Activated naive CD4-positive, alpha-beta T cell treated with anti-CD3 and anti-CD28 coated beads for 36 hours (primary cell): Measurements from ENCODE around the gene LCE3B. TPM values are rescaled to one million over a fixed set of nuclear protein-coding genes. Genes with fewer than 3 reads are reported as not detected.

Source experiments
- CTCF ChIA-PET: fragments of 350-600 bp; sonication (Branson Sonifier 250); formaldehyde crosslinking; loops from one replicate; lab custom pipeline; 2021; ENCODE audit warnings: antibody characterized with exemption; lab: Charles Lee
- DNase-seq: peaks from one replicate; pipeline ENCODE4 v3.0.0-alpha.2; 2020
- H3K27ac Mint-ChIP-seq: one replicate; pipeline ENCODE4 v1.8.0; 2021; ENCODE audit warnings: mild to moderate bottlenecking, mixed read lengths
- H3K27me3 Mint-ChIP-seq: one replicate; pipeline ENCODE4 v1.8.0; 2021; ENCODE audit warnings: low read depth, mixed read lengths
- H3K36me3 Mint-ChIP-seq: one replicate; pipeline ENCODE4 v1.8.0; 2021; ENCODE audit warnings: low read depth, mixed read lengths
- H3K4me1 Mint-ChIP-seq: one replicate; pipeline ENCODE4 v1.8.0; 2021; ENCODE audit warnings: low read depth, mixed read lengths
- H3K4me3 Mint-ChIP-seq: one replicate; pipeline ENCODE4 v1.8.0; 2021; ENCODE audit warnings: mild to moderate bottlenecking, moderate library complexity, mixed read lengths
- H3K9me3 Mint-ChIP-seq: one replicate; pipeline ENCODE4 v1.8.0; 2021; ENCODE audit warnings: mixed read lengths
- intact Hi-C: fragments of 100-400 bp; cut with micrococcal nuclease; formaldehyde crosslinking; loops from one replicate; pipeline ENCODE4 v1.15.1; 2023
- total RNA-seq, 2 experiments: library from RNA; stranded (reverse); gene quantifications; one replicate each; pipeline ENCODE4 v1.2.3, GENCODE V29; 2021

LCE3B gene
- total RNA-seq, 2 experiments from 2014 or later = not detected

GRCh38 chr1:152663098-152663497 lies 49.5 kb downstream of the LCE3B start, which contains the start of gene LCE2D:
LCE2D (plus strand) TSS chr1:152663380; CDS start chr1:152664106, 726 bp downstream.
- H3K4me3 Mint-ChIP-seq = no peak within 1 kb of the TSS
- intact Hi-C loops = no loop called here
- no peaks in the 10 kb centered on the region for H3K4me1 Mint-ChIP-seq
- no peak within 1 kb of the TSS for H3K27ac Mint-ChIP-seq
- no peaks in the 10 kb centered on the region for H3K9me3 Mint-ChIP-seq
- DNase-seq = no peak
- peaks cover 10% of the 10 kb centered on the region for H3K27me3 Mint-ChIP-seq
- no peaks in the 10 kb centered on the region for H3K36me3 Mint-ChIP-seq
- CTCF ChIA-PET = interaction anchor here (1.0 to 1.1 kb wide), 2 partner anchors 8 to 10 kb away, joined by 3 to 4 read pairs; no protein-coding TSS in a partner anchor

Other genes with a start within 250 kb of the LCE3B start
- not detected for gene CRNN, start 199.5 kb upstream of the LCE3B start, total RNA-seq
- gene LCE5A, start 103.0 kb upstream of the LCE3B start, total RNA-seq = not detected
- gene CRCT1, start 99.3 kb upstream of the LCE3B start, total RNA-seq = not detected
- not detected for gene LCE3E, start 47.0 kb upstream of the LCE3B start, total RNA-seq
- not detected for gene LCE3D, start 33.3 kb upstream of the LCE3B start, total RNA-seq
- not detected for gene LCE3C, start 13.6 kb upstream of the LCE3B start, total RNA-seq
- not detected for gene LCE3A, start 9.3 kb downstream of the LCE3B start, total RNA-seq
- not detected for gene LCE2D, start 49.6 kb downstream of the LCE3B start, total RNA-seq
- gene LCE2C, start 61.5 kb downstream of the LCE3B start, total RNA-seq = not detected
- gene LCE2B, start 72.3 kb downstream of the LCE3B start, total RNA-seq = not detected
- not detected for gene LCE2A, start 84.5 kb downstream of the LCE3B start, total RNA-seq
- gene LCE4A, start 94.3 kb downstream of the LCE3B start, total RNA-seq = not detected
- gene KPRP, start 144.2 kb downstream of the LCE3B start, total RNA-seq = not detected
- gene LCE1F, start 161.3 kb downstream of the LCE3B start, total RNA-seq = not detected
- gene LCE1E, start 172.4 kb downstream of the LCE3B start, total RNA-seq = not detected
- not detected for gene LCE1D, start 182.9 kb downstream of the LCE3B start, total RNA-seq
- gene LCE1C, start 192.8 kb downstream of the LCE3B start, total RNA-seq = not detected
- not detected for gene LCE1B, start 198.2 kb downstream of the LCE3B start, total RNA-seq
- gene LCE1A, start 213.7 kb downstream of the LCE3B start, total RNA-seq = not detected
- not detected for gene LCE6A, start 229.0 kb downstream of the LCE3B start, total RNA-seq
- not detected for gene LCE7A, start 246.2 kb downstream of the LCE3B start, total RNA-seq